ENCODE results near the gene KRT85.

The KRT85 gene

DNA sequence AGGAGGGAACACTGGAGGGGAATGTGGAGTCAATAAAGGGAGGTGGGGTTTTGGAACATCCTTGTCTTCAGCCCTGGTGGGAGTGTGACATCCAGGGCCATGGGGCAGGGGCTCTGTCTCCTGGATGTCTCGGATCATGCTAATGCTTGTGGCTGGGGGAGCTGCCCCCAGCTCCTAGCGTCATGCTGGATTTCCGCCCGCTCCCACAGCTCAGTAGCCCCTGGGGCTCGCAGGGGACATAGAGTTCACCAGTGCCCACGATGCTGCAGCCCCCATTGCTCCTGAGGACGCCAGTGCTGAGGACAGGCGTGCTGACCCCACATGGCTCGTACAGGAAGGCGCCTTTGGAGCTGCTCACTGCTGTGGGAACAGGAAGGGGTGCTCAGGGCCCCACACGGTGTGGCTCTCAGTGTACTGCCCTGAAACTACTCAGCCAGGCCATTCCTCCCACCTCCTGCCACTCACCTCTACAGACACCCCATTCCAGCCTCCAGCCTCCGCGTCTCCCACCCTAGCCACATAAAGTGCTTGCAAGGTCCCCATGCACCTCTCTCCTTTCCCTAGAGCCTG is 27.6 kb upstream of the KRT85 start:
- DNase-seq (ENCODE audit: low spot score): no peak

DNA sequence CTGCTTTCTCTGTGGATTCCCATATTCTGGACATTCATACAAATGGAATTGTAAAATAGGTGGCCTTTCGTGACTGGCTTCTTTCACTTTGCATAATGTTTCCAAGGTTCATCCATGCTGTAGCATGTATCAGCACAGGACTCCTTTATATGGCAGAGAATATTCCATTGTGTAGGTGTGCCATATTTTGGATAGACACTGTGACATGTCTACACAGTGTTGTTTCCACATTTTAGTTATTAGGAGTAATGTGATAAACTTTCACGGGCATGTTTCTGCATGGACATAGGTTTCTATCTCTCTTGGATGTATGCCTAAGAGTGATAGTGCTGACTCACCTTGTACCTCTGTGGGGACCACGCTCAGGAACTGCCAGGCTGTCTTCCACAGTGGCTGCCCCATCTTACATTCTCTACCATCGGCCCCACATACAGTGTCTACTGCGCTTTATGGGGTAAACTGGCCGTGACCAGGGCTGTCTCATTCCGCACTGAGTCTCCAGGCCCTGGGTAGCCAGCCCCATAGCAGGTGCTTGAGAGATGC is 25.3 kb upstream of the KRT85 start:
- DNase-seq (ENCODE audit: low spot score): no peak

DNA sequence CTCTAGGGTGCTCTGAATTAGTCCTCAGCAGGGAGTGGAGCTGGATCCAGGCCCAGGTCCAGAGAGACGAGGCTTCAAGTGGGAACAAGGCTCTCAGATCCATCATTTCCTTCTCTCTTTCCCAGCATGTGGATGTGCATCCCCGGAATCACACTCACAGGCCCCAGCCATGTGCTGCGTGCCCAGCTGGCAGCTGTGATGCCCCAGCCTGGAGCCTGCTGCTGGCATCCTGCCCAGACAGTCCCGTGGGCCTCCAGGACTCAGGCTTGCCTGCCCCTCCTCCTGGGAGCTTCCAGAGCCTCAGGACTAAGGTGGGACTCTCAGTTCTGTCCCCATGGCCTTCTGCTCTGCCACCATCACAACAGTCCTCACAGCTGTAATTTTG is 24.3 kb upstream of the KRT85 start:
- DNase-seq (ENCODE audit: low spot score): no peak

DNA sequence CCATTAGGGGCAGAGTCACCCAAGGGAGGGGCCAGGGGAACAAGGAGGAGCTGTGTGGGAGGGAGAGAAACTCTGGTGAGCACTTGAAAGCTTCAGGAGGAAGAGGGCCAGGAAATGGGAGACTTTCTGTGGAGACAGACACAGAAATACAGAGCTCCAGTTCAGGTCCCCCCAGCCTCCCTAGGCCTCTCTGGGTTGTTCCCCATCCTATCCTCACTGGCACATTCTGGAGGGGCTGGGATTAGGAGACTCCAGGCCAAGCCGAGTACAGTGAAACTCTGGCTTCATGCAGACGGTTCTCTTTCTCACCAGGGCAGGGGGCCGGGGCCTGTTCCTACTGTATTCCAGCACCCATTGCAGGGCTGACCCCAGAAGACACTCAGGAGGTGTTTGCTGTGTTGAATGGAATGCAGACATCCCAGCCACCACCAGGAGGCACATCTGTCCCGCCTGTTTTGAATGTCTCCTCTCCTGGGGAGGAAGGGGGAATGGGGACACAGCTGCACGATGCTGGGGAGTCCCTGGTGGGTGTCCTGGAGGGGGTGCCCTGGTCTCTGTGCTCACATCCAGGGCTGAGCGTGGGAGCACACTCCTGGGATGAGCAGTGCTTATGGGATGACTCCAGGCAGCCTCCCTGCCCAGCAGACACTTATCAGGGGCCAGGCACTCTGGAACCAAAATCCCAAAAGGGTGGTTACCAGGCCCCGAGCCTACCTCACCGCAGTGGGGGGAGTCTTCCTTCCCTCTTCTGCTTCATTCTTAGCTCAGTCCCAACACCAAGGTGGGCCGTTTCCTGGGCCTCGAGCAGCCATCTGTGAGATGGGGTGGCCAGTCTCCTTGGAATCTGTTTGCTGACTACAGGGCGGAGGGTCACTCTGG is 23.7 kb upstream of the KRT85 start:
- DNase-seq (ENCODE audit: low spot score): peak; percentile 62

DNA sequence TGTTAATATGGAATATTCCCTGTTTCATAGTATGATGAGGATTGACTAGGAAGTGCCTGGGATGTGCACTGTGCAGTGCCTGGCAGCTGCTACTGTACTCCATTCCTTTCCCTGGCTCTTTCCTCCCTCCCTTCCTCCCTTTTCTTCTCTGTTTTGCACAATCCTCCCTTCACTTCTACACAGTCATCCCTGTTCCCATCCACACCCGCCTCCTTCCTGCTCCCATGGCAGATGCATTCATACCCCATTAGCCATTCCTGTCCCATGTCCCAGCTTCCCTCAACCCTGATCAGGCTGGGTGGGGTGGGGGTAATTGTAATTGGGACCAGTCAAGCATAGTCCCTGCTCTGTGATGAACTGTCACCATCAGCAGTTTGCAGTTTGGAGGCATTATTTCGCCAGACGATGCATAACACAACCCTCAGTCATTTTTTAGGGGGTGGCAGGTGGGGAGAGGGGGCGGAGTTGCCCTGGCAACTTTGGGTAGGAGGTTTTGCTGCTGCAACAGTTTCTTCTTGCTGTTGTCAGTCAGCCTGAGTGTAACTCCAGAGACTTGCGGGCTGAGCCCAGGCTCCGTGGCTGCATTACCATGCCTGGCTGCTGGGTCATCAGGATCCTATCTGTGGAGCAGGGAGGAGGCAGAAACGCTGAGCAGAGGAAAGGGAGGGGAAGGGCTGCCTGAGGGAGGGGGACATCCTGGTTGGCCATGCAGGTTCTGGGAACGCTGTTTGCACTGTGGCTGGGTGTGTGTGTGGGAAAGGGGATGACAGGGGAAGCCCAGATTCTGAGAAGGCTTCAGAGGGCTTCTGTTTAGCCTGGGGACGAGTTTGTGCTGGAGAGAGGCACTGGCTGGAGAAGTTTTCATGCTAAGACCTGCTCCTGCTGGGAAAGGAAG is 22.3 kb upstream of the KRT85 start:
- DNase-seq (ENCODE audit: low spot score): peak; percentile 55

DNA sequence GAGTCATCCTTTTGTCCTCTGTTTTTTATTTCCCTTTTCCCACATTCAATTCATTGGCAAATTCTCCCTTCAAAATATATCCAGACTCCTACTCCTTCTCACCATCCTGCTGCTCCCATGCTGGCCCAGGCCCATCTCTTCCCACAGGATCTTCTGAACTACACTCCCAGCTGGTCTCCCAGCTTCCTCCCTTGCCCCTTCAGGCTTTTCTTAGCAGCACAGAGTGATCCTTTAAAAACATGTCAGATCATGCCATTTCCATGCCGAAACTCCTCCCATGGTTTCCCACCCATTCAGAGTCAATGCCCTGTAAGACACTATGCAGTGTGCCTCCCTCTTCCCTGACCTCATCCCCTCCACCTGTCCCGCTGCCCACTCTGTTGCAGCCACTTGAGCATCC is 20.6 kb upstream of the KRT85 start:
- DNase-seq (ENCODE audit: low spot score): no peak

DNA sequence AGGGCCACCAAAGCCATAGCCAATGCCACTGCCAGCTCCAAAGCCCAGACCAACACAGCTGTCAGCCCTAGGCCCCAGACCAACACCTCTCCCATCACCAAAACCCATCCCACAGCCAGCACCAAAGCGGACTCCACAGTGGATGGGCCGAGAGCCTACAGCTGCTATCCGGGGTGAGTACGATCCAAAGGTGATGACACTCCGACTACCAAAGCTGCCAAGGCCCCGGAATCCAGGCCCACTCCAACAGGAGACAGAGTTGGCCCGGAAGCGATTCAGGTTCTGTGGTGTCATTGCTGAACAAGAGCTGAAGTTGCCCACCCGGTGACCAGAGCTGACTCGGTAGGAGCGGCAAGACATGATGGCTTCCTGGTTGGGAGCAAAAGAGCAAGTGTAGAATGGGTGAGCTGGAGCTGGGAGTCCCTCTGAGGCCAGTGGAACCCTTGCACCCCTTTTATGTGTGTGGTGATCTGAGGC is 18.0 kb upstream of the KRT85 start, which contains the start of gene KRT84:
KRT84 (minus strand) TSS at position 427 of the 477 bp plus-strand sequence; CDS start at position 360, 67 bp downstream.
- DNase-seq (ENCODE audit: low spot score): no peak

DNA sequence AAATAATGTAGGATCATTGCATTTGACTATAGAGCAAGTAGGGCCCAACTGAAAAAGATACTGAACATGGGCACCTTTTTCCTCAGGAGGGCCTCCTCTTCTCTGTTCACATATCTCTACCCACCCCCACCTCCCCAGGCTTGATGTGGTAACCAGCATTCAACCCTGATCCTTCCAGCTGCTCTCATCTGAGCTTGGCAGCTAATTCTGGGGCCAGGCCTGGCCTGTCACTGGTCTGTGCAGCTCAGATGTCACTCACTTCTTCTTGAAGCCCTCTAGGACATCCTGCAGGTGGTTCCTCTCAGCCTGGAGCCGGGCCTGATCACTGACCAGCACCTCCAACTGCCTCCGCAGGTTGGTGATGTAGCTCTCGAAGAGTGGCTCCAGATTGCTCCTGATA is 16.1 kb upstream of the KRT85 start:
- no peak for DNase-seq (ENCODE audit: low spot score)

DNA sequence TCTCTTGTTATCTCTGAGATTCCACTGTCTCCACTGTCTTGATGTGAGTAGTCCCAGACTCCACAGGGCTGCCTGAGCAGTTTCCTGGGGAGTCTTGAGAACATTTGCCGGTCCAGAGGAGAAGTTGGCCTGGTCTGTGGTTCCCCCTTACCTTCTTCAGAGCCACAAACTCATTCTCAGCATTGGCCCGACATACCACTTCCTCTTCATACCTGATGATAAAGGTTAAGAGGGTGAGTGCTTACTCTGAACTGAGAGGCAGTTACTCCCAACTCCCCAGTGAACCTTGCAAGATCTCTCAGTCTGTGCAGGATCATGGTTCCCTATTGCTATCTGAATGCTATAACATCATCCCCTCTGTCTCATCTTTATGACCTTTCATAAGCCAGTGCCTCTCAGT is 15.6 kb upstream of the KRT85 start:
- no peak for DNase-seq (ENCODE audit: low spot score)

DNA sequence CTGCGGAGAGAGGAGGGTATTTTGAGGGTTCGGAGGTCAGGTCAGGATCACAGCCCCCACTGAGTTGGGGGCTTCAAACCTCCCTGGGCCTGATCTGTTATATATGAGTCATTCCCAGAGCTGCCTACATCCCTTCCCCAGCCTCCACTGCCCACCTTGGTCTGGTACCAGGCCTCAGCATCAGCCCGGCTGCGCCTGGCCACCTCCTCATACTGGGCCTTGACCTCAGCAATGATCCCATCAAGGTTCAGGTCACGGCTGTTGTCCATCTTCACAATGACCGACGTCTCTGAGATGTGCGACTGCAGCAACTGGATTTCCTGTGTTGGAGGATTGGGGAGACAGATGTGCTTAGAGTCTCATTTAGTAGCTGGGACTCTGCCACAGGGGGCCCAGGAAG is 13.9 kb upstream of the KRT85 start:
- no peak for DNase-seq (ENCODE audit: low spot score)

DNA sequence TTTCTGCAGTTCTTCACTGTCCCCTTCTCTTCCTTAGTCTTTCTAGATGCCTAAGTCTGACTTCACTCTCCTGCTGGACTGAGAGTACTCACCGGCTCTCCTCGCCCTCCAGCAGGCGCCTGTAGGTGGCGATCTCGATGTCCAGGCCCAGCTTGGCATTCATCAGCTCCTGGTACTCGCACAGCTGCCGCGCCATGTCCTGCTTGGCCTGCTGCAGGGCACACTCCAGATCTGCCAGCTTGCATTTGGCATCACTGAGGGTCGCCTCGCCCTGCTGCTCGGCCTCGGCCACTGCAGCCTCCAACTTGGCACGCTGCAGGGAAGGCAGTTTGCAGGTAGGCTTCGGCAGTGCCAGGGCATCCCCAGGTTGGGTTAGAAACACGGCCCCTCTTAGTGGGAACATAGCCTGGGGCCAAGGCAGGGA is 13.0 kb upstream of the KRT85 start:
- DNase-seq (ENCODE audit: low spot score): peak; percentile 39

DNA sequence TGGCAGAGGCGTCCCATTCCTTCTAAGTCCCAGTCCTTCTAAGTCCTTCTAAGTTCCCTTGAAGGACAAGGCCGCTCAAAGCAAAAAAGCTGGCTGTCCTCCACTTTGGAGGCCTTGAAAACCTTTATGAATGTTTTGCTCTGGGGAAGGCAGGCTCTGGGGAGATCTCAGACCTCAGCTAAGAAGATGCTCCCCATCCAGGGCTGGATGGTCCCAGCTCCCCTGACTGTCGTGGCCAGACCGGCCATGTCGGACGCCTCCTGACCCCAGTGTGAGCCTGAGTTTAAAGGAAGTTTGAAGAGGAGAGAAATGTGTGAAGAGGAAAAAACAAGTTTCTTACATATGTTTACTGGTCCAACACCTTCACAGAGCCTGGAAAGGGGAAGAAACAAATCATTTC is 12.3 kb upstream of the KRT85 start:
- no peak for DNase-seq (ENCODE audit: low spot score)

DNA sequence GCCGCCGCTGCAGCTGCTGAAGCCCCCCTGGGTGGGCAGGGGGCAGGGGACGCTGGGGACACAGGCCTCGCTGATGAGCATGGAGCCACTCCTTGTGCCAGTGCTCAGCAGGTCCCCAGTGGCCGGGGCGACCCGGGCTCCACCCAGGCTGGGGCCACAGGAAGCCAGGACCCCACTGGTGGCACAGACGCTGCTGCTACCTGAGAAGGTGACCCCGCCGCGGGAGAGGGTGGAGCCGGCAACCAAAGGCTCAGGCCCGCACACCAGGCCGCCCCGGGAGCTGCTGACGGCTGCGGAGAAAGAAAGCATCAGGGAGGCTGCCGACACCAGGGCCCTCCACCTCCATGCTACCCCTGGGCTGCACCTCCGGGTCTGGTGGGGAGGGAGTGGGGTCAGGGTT is 10.8 kb upstream of the KRT85 start:
- DNase-seq (ENCODE audit: low spot score): no peak

DNA sequence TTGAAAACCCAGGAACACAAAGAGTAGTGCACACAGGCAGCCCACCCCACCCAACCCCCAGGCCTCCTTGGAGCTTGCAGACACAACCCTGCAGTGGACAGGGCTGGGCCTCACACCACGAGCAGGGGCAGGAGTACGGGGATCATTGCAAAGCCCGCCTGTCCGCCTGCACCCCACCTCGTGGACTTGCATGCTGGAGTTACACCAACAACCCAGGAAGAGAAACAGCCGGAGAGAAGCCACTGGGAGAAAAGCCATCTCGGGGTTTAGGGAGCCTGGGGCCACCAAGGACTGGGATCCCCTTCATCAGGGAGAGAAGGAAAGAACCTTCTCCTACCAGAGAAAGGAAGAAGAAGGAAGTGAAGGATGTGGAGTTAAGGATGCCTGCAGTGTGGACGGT is 10.0 kb upstream of the KRT85 start:
- no peak for DNase-seq (ENCODE audit: low spot score)

DNA sequence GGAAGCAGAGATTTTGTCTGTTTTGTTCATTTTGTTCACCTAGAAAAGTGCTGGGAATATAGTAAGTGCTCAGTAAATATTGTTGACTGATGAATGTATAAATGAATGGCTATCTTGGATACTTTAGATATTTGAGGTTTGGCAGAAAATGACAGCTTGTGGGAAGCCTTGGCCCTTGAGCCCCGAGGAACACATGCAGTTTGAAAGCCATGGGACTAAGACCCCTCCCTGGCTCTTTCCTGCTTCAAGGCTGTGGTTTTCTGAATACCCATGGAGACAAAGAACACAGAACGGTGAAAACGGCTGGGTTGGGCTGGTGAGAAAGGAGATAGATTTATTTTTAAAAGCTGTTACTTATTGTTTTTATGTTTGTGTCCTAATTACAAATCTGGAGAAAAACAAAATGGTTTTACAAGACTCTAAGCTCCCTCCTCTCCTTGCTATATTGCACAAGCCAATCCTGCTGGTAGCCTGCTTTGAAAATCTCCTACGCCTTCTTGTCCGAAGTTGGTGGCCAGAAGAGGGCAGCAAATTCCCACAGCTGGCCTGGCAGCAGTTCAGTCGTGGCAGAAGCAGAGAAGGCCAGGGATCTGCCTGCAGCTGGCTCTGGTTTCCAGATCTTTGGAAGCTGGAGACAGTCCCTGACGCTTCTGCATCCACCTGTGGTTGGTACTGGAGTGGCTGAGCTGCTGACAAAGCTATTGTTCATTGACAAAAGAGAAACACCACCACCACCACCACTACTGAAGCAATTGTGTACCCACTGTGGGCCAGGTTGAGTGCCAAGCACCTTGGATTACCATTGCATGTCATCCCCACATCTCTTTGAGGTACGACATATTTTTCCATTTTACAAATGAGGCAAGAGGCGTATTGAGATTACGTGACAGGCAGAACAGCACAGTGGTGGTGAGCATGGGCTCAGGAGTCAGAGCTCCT is 5.2 kb upstream of the KRT85 start:
- peak; percentile 95 for DNase-seq (ENCODE audit: low spot score)

DNA sequence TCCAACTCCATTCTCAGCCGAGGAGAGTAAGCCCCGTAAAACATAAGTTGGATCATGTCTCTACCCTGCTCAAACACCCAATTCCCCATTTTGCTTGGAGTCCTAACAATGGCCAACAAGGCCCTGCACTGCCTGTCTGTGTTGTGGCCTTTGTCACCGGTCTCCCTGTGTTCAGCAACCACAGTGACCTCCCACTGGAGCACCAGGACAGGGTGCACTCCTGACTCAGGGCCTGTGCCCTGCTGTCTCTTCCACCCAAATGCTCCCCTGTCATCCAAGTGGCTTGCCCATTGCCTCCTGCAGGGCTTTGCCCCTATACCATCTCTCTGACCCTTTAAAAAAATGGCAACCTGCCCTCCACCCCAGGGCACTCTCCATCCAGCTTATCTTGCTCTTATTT is 4.4 kb upstream of the KRT85 start:
- no peak for DNase-seq (ENCODE audit: low spot score)

DNA sequence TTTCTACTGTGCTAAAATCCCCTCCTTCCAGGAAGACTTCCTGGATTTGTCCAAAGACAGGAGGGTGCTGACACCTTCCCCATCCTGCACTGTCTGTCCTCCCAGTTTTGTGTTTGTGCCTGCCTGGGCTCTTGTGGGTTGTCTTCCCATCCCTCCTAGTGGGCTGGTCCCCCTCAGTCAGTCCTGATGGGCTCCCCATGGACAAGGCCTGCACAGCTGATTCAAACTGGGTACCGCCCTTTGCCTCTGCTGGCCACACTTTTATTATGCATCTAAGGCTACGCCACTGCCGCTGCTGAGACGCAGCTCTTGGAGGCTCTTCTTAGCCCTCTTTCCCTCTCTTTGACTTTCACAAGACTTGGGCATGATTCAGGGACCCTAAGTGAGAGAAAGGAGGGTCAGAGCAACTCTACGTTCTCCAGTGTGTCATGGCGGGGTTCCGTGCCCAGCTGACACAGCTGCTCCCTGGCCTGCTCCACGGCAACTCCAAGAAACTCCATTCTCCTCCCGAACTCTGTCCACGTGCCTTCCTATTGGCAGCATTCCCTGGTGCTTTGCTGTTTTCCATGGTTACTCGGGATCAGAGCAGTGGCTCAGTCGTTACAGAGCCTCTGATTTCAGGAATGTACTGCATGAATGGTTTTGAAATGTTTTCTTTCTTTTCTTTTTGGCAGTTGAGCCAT is 3.8 kb upstream of the KRT85 start:
- DNase-seq (ENCODE audit: low spot score): peak; percentile 89

DNA sequence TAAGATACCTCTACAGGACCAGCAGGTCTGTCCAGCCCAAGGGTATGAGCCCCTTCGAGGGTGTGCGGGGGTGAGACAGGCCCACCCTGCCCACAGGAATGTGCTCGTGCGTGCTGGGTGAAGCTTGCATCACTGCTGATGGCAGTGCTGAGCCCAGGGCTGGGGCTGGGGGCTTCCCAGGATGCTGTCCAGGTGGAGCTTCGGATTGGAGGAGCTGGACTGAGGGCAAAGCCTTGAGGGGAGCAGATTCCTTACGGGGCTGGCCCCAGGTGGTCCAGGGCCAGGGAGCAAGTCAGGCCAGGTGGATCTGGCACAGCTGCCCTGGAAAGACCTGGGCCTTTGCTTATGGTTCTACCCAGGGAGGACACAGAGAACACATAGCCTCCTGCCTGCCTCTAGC is 2.5 kb upstream of the KRT85 start:
- DNase-seq (ENCODE audit: low spot score): no peak

DNA sequence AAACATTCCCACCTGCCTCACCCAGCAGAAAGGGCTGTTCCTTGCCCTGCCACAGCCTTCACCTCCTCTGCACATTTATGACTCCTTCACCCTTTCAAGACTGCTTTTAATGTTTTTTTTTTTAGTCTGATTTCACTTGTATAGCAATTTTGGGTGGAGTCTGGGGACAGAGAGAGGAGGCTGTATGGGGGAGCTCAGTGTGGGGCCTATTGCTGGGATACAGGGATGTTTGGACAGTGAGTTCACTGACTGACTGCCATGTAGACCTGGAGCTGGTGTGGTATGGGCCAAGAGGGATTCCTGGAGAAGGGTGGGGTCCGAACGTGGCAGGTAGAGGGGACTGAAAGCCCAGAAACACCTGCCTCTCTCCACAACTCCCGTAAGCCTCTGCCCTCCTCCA is 1.9 kb upstream of the KRT85 start:
- DNase-seq (ENCODE audit: low spot score): no peak

DNA sequence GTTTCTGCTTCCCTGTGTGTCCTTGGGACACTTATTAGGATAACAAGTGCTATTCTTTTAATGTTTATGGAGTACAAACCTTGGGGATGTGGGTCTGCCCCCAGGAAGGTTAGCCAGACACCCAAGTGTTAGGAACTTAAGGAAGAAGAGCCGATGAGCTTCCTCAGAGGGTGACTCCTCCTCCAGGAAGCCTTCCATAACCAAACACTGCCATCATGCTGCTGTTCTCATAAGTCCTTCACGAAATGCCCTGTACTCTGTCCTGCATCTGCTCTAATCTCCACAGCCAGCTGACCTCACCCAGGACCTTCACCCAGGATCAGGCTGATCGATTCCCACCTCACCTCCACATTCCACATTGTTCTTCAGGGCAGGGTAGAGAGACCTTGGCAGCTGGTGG is 1.2 kb upstream of the KRT85 start:
- DNase-seq (ENCODE audit: low spot score): no peak

DNA sequence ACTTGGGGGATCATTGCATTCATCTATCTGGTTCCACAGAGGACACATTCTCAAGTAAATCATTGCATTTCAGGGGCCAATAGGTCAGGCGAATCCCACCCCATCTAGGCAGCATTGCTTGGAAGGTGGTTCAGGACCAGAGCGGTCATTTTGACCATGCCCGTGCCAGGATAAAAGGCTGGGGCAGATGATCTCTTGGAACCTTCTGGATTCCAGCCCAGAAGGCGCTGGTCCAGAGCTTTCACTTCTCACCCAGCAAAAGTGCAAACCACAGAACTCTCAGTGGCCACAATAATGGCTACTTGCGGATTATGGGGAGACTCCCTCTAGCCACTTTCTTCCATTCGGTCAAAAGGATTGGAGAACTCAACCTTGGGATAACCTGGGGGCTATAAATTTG is 595 bp upstream of the KRT85 start:
- DNase-seq (ENCODE audit: low spot score): no peak
